ENCODE measurements around the gene ORAI2.

The ORAI2 gene

GRCh38 chr7:102456327-102456726 is 23.0 kb downstream of the ORAI2 start:
- H3K4me3 Mint-ChIP-seq, result no peak overlapping the region
- H3K36me3 Mint-ChIP-seq (ENCODE audit: insufficient read depth), result peaks cover 46% of the 10 kb centered on the region
- peaks cover 0 to 3% of the 10 kb centered on the region in 2 donors for H3K4me1 Mint-ChIP-seq (ENCODE audit: low read depth in 2 of 2)
- ATAC-seq (replicated peaks) (no peak), DNase-seq (no peak)
- H3K9me3 Mint-ChIP-seq, result no peaks in the 10 kb centered on the region
- H3K27me3 Mint-ChIP-seq, result no peaks in the 10 kb centered on the region
- H3K27ac Mint-ChIP-seq, result no peak overlapping the region

- no peak overlapping the region for H3K4me3 Mint-ChIP-seq
- H3K27me3 Mint-ChIP-seq, result no peaks in the 10 kb centered on the region
- H3K9me3 Mint-ChIP-seq, result no peaks in the 10 kb centered on the region
- H3K4me1 Mint-ChIP-seq (ENCODE audit: low read depth in 2 of 2), result peaks cover 3 to 11% of the 10 kb centered on the region in 2 donors
- H3K27ac Mint-ChIP-seq, result no peak overlapping the region
- ATAC-seq (replicated peaks) (no peak), DNase-seq (no peak)
- peaks cover 46% of the 10 kb centered on the region for H3K36me3 Mint-ChIP-seq (ENCODE audit: insufficient read depth)
These were observed 24.1 kb downstream of the ORAI2 start for GRCh38 chr7:102457352-102457924.

DNA sequence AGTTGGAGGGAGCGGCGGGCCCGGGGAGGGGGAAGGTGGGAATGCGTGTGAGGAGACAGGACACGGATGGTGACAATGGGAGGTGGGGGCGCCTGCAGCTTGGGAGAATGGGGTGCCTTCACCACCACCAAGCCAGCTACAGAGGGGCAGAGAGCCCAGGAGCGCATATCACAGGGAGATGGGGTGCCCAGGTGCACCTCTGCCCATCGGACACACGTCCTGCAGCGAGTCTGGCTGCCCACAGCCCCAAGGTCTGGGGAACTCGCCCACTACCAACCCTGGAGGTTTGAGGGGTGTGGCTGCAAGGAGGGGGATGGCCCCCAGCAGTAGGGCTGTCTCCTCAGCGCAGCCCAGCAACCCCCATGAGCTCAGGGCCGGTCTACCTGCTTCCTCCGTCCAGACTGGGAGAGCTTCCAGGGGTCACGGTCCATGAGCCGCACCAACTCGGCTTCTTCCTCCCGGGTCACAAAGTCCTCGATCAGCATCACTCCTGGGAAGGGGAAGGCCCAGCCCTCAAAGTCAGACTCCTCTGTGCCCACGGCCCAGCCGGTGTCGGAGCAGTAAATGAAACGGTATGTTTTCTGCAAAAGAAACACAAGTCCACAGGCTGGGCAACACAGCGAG is 26.0 kb downstream of the ORAI2 start:
- Mint-ChIP-seq H3K36me3 (ENCODE audit: insufficient read depth) (peaks cover 47% of the 10 kb centered on the region), H3K4me1 (ENCODE audit: low read depth in 2 of 2) (peaks cover 14 to 24% of the 10 kb centered on the region in 2 donors), H3K27me3 (no peaks in the 10 kb centered on the region), H3K27ac (no peak overlapping the region), H3K4me3 (no peak overlapping the region), H3K9me3 (no peaks in the 10 kb centered on the region)
- DNase-seq, result no peak
- no peak for ATAC-seq (replicated peaks)

DNA sequence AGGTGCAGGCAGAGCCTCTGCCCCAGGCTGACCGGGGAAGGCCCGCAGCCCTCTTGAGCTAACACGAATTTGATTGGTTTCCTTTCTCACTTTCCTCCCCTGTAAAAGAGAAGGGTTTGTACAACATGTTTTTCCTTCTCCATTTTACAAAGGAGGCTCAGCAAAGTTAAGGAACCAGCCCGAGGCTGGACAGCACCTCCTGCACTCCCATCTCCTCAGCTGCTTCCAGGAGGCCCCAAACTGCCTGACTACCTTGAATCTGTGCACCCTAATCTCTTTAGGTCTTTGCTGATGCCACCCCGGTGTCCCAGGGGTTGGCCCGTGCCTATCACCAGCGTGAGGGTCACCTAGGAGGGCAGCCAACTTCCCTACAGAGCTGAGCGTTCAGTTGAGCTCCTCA is 27.1 kb downstream of the ORAI2 start:
- H3K4me3 Mint-ChIP-seq, result no peak overlapping the region
- ATAC-seq (replicated peaks) (no peak), DNase-seq (no peak)
- peaks cover 41% of the 10 kb centered on the region for H3K36me3 Mint-ChIP-seq (ENCODE audit: insufficient read depth)
- H3K27me3 Mint-ChIP-seq, result no peaks in the 10 kb centered on the region
- H3K9me3 Mint-ChIP-seq, result no peaks in the 10 kb centered on the region
- peaks cover 15 to 23% of the 10 kb centered on the region in 2 donors for H3K4me1 Mint-ChIP-seq (ENCODE audit: low read depth in 2 of 2)
- peak overlapping the region in 1 of 2 donors; percentile 71 for H3K27ac Mint-ChIP-seq

DNA sequence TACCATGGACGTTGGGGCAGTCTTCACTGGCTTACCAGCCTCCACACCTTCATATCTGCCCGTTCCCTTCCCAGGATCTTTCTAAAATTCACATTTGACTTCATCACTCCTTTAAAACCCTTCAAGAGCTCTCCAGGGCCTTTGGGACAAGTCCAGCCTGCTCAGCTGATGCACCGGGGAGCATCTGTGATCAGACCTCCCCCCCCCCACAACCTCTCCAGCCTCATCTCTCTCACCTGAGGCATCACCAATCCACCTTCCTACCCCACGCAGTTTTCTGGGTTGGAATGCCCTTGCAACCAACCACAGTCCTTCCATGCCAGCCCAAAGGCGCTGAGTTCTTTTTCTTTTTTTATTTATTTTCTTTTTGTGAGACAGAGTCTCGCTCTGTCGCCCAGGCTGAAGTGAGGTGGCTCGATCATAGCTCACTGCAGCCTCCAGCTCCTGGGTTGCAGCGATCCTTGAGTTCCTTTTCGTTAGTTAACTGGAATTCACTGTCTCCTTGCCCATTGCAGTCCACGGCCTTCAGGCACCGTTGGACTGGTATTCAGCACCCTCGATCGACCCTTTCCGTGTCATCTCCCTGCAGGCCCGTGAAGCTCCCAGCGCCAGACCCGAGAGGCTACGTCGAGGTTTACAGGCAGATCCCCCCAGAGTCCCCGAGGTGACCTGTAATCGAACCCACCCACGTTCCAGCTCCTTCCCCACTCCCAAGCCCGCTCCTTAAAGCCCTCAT is 30.6 kb downstream of the ORAI2 start:
- ATAC-seq (replicated peaks) (no peak), DNase-seq (no peak)
- Mint-ChIP-seq H3K4me3 (peak overlapping the region; percentile 87 to 88), H3K4me1 (ENCODE audit: low read depth in 2 of 2) (peaks cover 25 to 32% of the 10 kb centered on the region in 2 donors), H3K9me3 (no peaks in the 10 kb centered on the region), H3K27me3 (no peaks in the 10 kb centered on the region), H3K36me3 (ENCODE audit: insufficient read depth) (peaks cover 23% of the 10 kb centered on the region), H3K27ac (peak overlapping the region; percentile 56 to 91)

DNA sequence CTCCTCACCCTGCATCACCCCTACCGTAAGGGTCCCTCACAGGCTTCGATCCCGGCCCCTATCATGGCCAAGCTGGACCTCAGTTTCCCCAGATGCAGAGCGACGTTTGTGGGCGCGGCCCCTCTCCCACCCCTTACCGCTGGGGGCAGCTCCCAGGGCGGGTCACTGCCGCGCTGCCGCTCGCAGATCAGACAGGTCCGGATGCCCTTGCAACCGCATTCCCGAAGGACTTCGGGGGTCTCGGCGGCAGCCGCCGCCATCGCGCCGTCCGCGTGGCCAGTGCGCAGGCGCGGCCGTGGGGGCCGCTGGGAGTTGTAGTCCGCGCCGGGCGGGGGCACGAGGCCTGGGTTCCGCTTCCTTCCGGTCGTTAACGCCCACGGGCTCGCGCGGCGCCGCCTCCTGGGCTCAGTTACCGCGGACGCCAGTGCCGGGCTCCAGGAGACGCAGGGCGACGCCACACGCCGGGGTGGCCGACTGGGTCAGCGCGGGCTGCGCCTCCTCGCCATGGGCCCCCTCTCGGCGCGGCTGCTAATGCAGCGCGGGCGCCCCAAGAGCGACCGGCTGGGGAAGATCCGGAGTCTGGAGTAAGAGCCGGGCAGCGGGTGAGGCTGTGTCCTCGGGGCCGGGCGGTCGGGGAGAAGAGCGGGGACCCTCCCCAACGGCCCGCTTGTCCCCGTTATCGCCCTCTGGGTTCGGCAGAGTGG is 31.4 kb downstream of the ORAI2 start, which contains the start of the genes ALKBH4 and LRWD1:
Gene ALKBH4, minus strand, starts transcription at position 287 of the 704 bp plus-strand sequence. Its CDS starts 27 bp downstream, at position 260.
Gene LRWD1, plus strand, starts transcription at position 408 of the 704 bp plus-strand sequence. Its CDS starts 97 bp downstream, at position 505.
- peaks cover 27 to 32% of the 10 kb centered on the region in 2 donors for H3K4me1 Mint-ChIP-seq (ENCODE audit: low read depth in 2 of 2)
- ATAC-seq (replicated peaks) (peak; percentile 97), DNase-seq (peak; percentile 91 to 93 (median 91))
- H3K9me3 Mint-ChIP-seq, result no peaks in the 10 kb centered on the region
- H3K4me3 Mint-ChIP-seq, result peak within 1 kb of the TSS; percentile 87 to 88
- no peaks in the 10 kb centered on the region for H3K27me3 Mint-ChIP-seq
- peaks cover 18% of the 10 kb centered on the region for H3K36me3 Mint-ChIP-seq (ENCODE audit: insufficient read depth)
- peak within 1 kb of the TSS; percentile 56 to 91 for H3K27ac Mint-ChIP-seq

DNA sequence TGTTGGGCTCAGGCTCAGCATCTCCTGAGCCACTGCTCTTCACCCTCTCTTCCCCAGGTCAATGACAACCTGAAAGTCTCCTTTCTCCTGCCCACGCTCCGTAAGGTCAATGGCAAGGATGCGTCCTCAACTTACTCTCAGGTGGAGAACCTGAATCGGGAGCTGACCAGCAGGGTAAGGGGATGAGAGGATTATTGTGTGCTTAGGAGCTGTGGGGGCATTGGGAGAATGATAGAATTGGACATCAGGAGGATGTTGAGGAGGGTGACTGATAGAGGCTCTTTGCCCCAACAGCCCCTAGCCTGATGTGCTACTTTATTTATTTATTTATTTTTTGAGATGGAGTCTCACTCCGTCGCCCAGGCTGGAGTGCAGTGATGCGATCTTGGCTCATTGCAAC is 32.7 kb downstream of the ORAI2 start:
- H3K36me3 Mint-ChIP-seq (ENCODE audit: insufficient read depth), result peaks cover 28% of the 10 kb centered on the region
- ATAC-seq (replicated peaks), result no peak
- no peaks in the 10 kb centered on the region for H3K27me3 Mint-ChIP-seq
- H3K4me1 Mint-ChIP-seq (ENCODE audit: low read depth in 2 of 2), result peaks cover 27 to 32% of the 10 kb centered on the region in 2 donors
- H3K4me3 Mint-ChIP-seq, result peak overlapping the region; percentile 87 to 88
- no peak for DNase-seq
- no peaks in the 10 kb centered on the region for H3K9me3 Mint-ChIP-seq
- H3K27ac Mint-ChIP-seq, result no peak overlapping the region

DNA sequence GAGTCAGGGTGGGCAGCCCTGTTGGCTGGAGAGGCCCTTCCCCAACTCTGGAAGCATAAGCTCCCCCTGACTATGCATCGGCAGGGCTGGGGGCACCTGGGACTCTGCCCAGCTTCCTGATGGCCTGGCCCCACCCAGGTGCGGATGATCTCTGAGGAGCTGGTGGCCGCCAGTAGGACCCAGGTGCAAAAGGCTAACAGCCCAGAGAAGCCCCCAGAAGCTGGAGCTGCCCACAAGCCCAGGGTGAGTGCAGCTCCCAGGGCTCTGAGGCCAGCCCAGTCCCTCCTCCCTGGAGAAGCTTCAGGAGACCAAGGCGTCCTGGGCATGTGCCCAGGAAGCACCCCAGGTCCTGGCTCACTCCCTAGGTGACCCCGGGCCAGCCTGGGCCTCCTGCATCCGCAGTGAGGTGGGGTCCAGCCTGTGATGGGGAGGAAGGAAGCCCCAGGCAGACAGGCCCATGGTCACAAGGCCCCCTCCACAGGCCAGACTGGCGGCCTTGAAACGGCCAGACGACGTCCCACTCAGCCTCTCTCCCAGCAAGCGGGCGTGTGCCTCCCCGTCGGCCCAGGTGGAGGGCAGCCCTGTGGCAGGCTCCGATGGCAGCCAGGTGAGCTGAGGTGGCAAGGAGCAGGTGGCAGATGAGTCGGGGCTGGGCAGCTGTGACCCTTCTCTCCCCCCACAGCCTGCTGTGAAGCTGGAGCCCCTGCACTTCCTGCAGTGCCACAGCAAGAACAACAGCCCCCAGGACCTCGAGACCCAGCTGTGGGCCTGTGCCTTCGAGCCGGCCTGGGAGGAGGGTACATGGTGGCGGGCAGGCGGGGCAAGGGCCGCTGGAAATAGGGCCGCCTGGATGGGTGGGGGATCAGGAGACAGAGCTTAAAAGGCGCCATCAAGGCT is 34.5 kb downstream of the ORAI2 start:
- H3K27ac Mint-ChIP-seq, result no peak overlapping the region
- no peaks in the 10 kb centered on the region for H3K27me3 Mint-ChIP-seq
- peaks cover 39% of the 10 kb centered on the region for H3K36me3 Mint-ChIP-seq (ENCODE audit: insufficient read depth)
- no peak for DNase-seq
- no peak for ATAC-seq (replicated peaks)
- H3K4me3 Mint-ChIP-seq, result no peak overlapping the region
- H3K9me3 Mint-ChIP-seq, result no peaks in the 10 kb centered on the region
- peaks cover 21 to 26% of the 10 kb centered on the region in 2 donors for H3K4me1 Mint-ChIP-seq (ENCODE audit: low read depth in 2 of 2)

DNA sequence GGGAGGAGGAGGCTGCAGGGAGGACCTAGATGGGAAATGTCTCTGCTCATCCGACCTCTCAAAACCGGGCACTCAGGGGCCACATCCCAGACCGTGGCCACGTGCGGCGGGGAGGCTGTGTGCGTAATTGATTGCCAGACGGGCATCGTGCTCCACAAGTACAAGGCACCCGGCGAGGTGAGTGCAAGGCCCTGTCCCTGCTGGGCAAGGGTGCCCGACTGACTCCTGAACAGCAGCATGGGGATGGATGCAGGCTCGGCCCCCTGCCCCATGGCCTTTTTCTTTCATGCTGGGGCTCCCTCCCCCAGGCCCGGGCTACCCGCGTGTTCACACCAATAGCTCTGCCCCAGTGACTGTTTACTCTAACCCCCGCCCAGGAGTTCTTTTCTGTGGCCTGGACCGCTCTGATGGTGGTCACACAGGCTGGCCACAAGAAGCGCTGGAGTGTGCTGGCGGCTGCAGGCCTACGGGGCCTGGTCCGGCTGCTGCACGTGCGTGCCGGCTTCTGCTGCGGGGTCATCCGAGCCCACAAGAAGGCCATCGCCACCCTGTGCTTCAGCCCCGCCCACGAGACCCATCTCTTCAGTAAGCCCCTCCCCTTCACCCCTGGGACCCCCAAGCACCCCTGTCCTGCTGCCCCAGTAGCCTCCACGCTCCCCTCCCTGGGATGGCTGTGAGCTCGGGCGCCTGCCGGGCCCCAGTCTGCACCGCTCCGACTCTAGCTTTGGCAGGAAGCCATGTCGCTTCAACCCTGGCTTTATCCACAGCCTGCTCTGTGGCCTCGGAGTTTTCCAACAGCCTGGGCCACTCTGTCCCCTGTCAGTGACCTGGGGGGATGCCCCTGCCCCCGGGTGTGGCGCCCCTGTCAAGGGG is 35.3 kb downstream of the ORAI2 start:
- no peaks in the 10 kb centered on the region for H3K9me3 Mint-ChIP-seq
- no peak overlapping the region for H3K4me3 Mint-ChIP-seq
- H3K36me3 Mint-ChIP-seq (ENCODE audit: insufficient read depth), result peaks cover 42% of the 10 kb centered on the region
- no peak for DNase-seq
- H3K4me1 Mint-ChIP-seq (ENCODE audit: low read depth in 2 of 2), result peaks cover 18 to 23% of the 10 kb centered on the region in 2 donors
- ATAC-seq (replicated peaks), result no peak
- no peaks in the 10 kb centered on the region for H3K27me3 Mint-ChIP-seq
- H3K27ac Mint-ChIP-seq, result no peak overlapping the region

DNA sequence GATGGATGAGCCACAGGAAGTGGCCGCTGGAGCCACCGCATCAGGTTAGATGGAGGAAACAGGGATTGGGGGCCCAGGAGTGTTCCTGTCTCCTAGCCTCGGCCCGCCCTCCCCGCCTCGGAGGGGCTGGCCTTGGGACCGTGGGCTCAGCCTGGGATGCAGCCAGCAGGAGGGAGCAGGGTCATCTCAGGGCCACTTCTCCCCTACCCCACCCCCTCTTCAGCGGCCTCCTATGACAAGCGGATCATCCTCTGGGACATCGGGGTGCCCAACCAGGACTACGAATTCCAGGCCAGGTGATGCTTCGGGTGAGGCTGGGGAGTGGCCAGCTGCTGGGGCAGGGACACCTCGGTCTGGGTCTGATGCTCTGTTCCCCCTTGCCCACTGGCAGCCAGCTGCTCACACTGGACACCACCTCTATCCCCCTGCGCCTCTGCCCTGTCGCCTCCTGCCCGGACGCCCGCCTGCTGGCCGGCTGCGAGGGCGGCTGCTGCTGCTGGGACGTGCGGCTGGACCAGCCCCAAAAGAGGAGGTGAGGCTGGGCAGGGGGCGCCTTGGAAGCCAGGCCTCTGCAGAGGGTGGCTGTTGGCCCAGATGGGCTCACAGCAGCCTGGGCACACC is 36.1 kb downstream of the ORAI2 start:
- Mint-ChIP-seq H3K27me3 (no peaks in the 10 kb centered on the region), H3K4me1 (ENCODE audit: low read depth in 2 of 2) (peaks cover 11 to 17% of the 10 kb centered on the region in 2 donors), H3K9me3 (no peaks in the 10 kb centered on the region), H3K36me3 (ENCODE audit: insufficient read depth) (peaks cover 37% of the 10 kb centered on the region), H3K4me3 (no peak overlapping the region), H3K27ac (no peak overlapping the region)
- DNase-seq, result no peak
- ATAC-seq (replicated peaks), result no peak

GRCh38 chr7:102469972-102470825 is 36.8 kb downstream of the ORAI2 start:
- peak overlapping the region in 1 of 2 donors; percentile 68 for H3K27ac Mint-ChIP-seq
- no peaks in the 10 kb centered on the region for H3K27me3 Mint-ChIP-seq
- DNase-seq (no peak), ATAC-seq (replicated peaks) (no peak)
- no peaks in the 10 kb centered on the region for H3K9me3 Mint-ChIP-seq
- H3K4me1 Mint-ChIP-seq (ENCODE audit: low read depth in 2 of 2), result peaks cover 10 to 17% of the 10 kb centered on the region in 2 donors
- H3K36me3 Mint-ChIP-seq (ENCODE audit: insufficient read depth), result peaks cover 37% of the 10 kb centered on the region
- H3K4me3 Mint-ChIP-seq, result no peak overlapping the region

Measured in effector memory CD8-positive, alpha-beta T cell (primary cell).